GM12878 (cell line): ENCODE measurements around the gene ZBTB16.

Experiments
- ZNF207 ChIP-seq: fragments of 450-650 bp; IDR thresholded peaks from 2 replicates; pipeline ENCODE4 v1.6.1; 2014; ENCODE audit warnings: antibody characterized with exemption, mild to moderate bottlenecking, borderline replicate concordance
- TF ChIP-seq, protein P1 (sequence below): fragments of 450-650 bp; IDR thresholded peaks from 2 replicates; pipeline ENCODE4 v1.6.1; 2018; ENCODE audit warnings: borderline replicate concordance, mild to moderate bottlenecking; ENCODE audit not compliant: partially characterized antibody

DNA sequence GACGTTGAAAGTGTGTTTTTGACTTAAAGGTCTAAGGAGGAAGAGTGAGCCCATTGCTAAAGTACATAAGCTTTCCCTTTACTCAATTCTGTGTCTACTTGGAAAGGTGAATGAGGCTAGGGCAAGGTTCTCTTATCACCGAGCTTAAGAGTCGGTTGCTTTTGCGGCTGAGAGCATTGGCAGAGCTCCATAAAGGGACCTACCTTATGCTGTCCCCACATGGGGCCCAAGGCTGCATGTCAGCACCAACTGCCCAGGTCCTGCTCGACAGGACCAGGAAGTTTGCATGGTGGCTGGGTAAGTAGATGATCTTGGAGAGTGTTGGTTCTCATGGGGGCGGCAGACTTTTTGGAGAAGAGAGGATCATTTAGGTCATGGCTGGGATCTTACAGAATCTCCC lies 91.2 kb downstream of the ZBTB16 start:
- no peak for TF ChIP-seq ZNF207
- TF ChIP-seq, protein P1, sequence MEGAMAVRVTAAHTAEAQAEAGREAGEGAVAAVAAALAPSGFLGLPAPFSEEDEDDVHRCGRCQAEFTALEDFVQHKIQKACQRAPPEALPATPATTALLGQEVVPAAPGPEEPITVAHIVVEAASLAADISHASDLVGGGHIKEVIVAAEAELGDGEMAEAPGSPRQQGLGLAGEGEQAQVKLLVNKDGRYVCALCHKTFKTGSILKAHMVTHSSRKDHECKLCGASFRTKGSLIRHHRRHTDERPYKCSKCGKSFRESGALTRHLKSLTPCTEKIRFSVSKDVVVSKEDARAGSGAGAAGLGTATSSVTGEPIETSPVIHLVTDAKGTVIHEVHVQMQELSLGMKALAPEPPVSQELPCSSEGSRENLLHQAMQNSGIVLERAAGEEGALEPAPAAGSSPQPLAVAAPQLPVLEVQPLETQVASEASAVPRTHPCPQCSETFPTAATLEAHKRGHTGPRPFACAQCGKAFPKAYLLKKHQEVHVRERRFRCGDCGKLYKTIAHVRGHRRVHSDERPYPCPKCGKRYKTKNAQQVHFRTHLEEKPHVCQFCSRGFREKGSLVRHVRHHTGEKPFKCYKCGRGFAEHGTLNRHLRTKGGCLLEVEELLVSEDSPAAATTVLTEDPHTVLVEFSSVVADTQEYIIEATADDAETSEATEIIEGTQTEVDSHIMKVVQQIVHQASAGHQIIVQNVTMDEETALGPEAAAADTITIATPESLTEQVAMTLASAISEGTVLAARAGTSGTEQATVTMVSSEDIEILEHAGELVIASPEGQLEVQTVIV = no peak
